ENCODE results near the gene VAMP1.

DNA sequence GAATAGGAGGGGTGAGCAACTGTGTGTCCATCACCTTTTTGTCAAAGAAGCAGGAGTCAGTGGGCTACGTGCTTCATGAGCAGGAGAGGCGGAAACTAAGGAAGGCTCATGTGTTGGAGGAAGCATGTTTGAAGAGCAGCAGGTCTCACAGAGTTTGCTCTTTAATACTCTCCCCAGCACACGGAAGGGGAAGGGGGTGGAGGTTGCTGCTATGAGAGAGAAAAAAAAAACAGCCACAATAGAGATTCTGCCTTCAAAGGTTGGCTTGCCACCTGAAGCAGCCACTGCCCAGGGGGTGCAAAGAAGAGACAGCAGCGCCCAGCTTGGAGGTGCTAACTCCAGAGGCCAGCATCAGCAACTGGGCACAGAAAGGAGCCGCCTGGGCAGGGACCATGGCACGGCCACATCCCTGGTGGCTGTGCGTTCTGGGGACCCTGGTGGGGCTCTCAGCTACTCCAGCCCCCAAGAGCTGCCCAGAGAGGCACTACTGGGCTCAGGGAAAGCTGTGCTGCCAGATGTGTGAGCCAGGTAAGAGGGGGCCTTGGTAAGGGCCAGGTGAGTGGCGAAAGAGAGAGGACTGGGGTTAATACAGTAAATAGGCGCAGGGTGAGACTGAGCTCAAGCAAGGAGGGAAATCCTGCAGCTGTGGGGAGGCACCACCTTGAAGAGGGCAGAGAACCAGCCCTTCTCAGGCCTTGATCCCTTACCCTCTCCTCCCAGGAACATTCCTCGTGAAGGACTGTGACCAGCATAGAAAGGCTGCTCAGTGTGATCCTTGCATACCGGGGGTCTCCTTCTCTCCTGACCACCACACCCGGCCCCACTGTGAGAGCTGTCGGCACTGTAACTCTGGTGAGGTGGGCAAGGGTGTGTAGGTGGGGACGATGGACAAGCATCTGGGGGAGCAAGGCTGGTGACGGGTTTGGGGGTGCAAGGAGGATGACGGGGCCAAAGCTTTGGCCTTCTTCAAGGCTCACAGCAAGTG lies 25.5 kb downstream of the VAMP1 start, which contains the start of gene CD27:
- TF ChIP-seq, protein P1, sequence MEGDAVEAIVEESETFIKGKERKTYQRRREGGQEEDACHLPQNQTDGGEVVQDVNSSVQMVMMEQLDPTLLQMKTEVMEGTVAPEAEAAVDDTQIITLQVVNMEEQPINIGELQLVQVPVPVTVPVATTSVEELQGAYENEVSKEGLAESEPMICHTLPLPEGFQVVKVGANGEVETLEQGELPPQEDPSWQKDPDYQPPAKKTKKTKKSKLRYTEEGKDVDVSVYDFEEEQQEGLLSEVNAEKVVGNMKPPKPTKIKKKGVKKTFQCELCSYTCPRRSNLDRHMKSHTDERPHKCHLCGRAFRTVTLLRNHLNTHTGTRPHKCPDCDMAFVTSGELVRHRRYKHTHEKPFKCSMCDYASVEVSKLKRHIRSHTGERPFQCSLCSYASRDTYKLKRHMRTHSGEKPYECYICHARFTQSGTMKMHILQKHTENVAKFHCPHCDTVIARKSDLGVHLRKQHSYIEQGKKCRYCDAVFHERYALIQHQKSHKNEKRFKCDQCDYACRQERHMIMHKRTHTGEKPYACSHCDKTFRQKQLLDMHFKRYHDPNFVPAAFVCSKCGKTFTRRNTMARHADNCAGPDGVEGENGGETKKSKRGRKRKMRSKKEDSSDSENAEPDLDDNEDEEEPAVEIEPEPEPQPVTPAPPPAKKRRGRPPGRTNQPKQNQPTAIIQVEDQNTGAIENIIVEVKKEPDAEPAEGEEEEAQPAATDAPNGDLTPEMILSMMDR (tag by site-specific recombination; IDR thresholded peaks at IDR 0.05), result no peak
- TF ChIP-seq MYNN (tag by site-specific recombination; IDR thresholded peaks at IDR 0.05; ENCODE audit: borderline replicate concordance), result no peak
- no peak for TF ChIP-seq ZNF140 (tag by site-specific recombination; IDR thresholded peaks at IDR 0.05)
- no peak for TF ChIP-seq ZNF274 (IDR thresholded peaks at IDR 0.05; ENCODE audit: low read length)
- no peak for TF ChIP-seq ZNF274 (tag by site-specific recombination; IDR thresholded peaks at IDR 0.05; ENCODE audit: borderline replicate concordance)
- no peak for TF ChIP-seq ZBTB26 (tag by site-specific recombination; optimal IDR thresholded peaks at IDR 0.05)
- no peak for TF ChIP-seq ZNF677 (tag by site-specific recombination; IDR thresholded peaks at IDR 0.05)
